GM15510 (cell line): ENCODE measurements around the gene RNF187.

Source experiments
- POLR2A ChIP-seq: IDR thresholded peaks from 3 replicates; pipeline ENCODE4 v1.6.1; 2011; ENCODE audit warnings: borderline replicate concordance; ENCODE audit not compliant: insufficient read length; ENCODE audit errors: extremely low read depth

RNF187 gene

DNA sequence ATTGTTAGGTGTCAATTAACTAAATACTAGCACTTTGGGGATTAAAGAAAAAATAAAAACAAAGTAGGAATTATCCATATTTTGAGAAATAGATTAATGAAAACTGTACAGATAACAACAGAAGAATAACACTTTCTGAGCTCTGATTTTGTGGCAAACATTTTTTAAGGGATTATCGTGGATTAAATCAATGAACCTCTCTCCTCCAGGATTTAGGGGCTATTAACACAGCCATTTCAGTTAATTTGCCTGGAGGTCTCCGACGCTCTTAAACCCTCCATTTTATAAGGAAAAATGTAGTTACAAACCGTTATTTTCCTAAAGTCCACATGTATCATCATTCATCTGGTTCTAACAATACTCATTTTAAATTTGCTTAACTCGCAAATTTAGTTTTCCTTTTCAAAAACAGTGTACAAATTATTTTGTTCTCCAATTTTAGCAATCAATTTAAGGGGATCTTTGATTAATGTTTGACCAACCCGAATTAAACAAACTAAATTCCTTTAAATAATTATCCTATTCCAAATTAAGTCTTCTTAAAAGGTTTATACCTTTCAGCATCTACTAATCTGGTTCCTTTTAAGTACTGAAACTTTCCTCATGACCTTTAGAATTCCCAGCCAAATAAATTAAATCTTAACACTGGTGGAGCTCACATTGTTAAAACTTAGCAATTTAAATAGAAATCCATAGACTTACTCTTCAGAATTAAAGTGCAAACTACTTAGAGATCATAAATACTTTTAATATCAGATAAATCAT lies 30.7 kb upstream of the RNF187 start:
- TF ChIP-seq POLR2A = no peak

DNA sequence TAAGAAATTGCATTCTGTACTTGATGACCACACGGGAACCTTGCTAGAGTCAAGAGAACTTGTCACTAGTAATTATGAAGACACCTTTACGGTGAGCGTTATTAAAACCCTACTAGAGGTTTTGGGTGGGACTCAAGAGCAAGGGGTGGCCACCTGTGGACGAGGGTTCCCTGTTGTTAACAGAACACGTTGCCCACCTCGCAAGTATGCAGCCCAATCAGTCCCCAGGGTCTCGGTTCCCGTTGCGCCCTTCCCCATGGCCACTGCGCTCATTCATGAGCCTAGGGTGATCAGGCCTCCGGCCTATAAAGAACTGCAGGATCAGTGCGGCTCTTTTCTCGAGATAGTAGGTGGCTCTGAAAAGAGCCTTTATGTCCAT lies 30.2 kb upstream of the RNF187 start:
- TF ChIP-seq POLR2A = no peak

DNA sequence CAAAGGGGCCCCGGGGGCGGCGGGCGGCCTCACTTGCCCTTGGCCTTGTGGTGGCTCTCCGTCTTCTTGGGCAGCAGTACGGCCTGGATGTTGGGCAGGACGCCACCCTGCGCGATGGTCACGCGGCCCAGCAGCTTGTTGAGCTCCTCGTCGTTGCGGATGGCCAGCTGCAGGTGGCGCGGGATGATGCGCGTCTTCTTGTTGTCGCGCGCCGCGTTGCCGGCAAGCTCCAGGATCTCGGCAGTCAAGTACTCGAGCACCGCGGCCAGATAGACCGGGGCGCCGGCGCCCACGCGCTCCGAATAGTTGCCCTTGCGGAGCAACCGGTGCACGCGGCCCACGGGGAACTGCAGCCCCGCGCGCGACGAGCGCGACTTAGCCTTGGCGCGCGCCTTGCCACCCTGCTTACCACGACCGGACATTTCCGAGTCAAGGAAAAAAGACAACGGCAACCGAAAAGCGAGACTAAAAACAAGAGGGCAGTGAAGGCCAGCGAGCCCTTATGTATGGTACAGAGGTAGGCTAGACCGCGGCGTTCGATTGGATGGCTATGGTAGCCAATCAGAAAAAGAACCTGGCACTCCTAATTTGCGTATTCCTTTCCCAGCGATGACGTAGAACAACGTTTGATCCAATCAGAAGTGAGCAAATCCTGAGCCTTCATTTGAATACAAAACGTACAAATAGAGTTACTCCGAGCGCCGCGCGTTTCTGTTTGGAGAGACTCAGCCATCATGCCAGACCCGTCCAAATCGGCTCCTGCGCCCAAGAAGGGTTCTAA lies 29.6 kb upstream of the RNF187 start:
- TF ChIP-seq POLR2A = peak; percentile 84

- peak; percentile 49 for TF ChIP-seq POLR2A
Observed at GRCh38 chr1:228459091-228459993, 27.8 kb upstream of the RNF187 start.

DNA sequence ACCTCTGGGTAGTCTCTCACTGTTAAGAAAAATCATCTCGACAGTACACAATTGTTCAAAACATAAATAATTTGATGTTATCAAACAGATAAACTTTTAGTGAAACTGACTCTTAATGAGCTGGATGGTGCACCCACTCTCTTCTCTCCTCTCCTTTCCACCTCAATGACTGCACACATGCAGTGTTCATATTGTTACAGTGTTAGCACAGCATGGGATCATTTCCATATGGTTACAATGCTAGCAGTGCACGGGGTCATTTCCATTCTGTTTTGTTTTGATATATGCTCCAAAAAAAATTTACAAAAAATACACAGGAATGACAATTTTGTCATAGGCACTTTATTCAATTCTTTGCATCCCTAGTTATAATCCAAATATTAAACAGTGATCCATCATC lies 26.4 kb upstream of the RNF187 start:
- TF ChIP-seq POLR2A = no peak

GRCh38 chr1:228462560-228462959 lies 24.6 kb upstream of the RNF187 start:
- TF ChIP-seq POLR2A = no peak

GRCh38 chr1:228463009-228463558 lies 24.1 kb upstream of the RNF187 start:
- no peak for TF ChIP-seq POLR2A

DNA sequence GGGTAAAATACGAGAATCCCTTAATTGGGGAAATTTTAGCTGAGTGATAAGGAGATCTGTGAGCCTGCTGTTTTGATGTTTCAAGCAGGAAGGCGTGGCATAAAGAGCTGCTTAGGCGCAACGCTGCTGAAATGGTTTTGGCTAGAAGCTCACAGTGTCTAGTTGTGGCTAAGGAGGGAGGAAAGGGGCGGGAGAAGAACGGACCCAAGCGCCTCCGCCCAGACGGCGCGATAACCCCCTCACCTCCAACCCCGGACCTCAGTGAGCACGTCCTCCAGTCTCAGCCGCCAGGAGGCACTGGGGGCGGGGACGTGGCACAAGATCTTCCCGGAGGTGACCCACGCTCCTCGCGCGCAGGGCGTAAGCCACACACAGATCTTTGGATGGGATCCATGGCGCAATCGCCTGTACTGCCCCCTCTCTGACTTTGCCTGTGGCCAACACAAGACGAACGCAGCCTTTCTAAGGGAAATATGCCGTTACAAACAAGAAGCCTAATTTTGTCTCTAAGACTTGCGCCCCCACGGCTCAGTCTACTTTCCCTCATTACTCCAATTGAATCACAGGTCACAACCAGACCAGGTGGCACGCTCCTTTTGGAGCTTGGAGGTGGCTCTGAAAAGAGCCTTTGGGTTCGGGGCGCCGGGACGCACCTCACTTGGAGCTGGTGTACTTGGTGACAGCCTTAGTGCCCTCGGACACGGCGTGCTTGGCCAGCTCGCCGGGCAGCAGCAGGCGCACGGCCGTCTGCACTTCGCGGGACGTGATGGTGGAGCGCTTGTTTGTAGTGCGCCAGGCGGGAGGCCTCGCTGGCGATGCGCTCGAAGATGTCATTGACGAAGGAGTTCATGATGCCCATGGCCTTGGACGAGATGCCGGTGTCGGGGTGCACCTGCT lies 23.4 kb upstream of the RNF187 start:
- TF ChIP-seq POLR2A = peak; percentile 63

DNA sequence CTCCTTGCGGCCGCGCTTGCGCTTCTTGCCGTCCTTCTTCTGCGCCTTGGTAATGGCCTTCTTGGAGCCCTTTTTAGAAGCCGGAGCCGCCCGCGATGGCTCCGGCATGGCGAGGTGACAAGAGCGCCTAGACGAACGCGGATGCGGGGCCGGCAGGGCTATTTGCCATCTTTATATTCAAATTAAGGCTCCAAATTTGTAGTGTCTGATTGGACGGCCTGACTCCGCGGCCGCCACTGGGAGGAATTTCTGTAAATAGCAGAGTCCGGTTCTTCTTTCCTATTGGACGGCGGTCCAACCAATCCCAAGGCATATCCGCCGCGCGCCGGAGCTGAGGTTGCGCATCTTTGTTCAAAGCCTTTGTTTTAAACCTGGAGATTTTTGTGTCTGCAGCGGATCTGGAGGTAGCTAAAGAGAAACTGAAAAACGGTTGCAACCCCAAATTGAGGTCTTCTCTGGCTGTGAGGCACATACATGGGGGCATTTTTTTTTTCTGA lies 22.6 kb upstream of the RNF187 start:
- peak; percentile 82 for TF ChIP-seq POLR2A

GRCh38 chr1:228465141-228465540 lies 22.0 kb upstream of the RNF187 start:
- no peak for TF ChIP-seq POLR2A

GRCh38 chr1:228465571-228466146 lies 21.5 kb upstream of the RNF187 start:
- no peak for TF ChIP-seq POLR2A

DNA sequence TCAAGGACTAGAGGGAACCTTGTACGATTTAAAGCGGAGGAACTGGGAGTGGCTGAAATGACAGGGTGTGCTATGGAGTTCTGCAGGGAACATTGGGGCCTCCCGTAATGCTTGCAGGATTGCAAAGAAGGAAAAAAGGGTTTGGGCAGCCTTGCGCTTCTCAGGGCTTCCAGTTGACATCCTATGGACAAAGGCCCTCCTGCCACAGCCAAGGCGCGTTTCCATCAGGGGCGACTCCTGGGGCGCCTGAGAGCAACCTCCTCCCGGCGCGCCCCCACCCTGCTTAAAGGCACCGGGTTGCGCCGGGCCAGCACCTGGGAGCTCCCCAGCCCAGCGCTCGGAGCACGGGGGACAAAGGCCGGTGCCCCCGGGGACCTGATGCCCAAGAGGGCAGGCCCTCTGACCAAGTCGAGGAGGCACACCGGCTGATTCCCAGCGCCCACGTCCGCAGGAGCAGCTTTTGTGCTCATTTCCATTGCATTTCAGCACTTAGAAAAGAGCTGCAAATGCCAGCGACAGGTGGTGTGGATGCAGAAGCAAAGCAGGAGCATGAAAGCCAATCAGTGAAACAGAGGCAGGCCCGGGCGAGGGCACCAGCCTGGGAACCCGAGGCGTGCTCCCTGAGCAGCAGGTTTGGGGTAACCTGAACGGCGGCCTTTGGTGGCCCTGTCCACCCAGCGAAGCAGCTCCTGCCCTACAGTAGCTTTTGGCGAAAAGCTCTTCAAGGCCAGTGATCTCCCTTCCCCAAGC lies 17.6 kb upstream of the RNF187 start:
- TF ChIP-seq POLR2A = no peak
